ENCODE results near the gene CPNE9.

The CPNE9 gene

GRCh38 chr3:9692416-9692815 lies 11.2 kb upstream of the CPNE9 start:
- Histone ChIP-seq H3K36me3 (peaks cover 84 to 100% (median 92%) of the 10 kb centered on the region in 3 donors), H3K4me1 (no peaks in the 10 kb centered on the region), H3K27ac (no peak overlapping the region), H3K9me3 (no peaks in the 10 kb centered on the region), H3K4me3 (no peak overlapping the region), H3K27me3 (no peaks in the 10 kb centered on the region)
- intact Hi-C loops (cut with DNase I; ENCODE audit: low total_unique reads), result no loop called here
- DNase-seq, result no peak
- no peak for TF ChIP-seq CTCF (IDR thresholded peaks at IDR 0.05)

DNA sequence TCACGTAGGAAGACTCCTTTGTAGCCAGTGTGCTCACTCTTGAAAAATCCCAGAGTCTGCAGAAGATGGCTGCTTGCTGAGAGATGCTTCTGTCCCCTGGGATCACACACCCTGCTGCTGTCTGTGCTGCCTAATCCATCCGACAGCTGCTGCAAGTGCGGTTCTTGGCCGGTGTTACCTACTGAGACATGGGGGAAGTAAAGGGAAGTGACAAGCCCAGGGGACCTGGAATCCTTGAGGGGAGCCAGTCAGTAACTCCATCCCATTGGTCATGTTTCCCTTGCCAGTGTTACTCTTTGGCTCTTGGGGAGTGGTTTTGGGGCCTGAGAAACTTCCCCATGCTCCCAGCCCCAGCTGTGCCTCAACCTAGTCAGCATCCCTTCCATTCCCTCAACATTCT lies 8.3 kb upstream of the CPNE9 start:
- Histone ChIP-seq H3K27ac (no peak overlapping the region), H3K4me1 (no peaks in the 10 kb centered on the region), H3K9me3 (no peaks in the 10 kb centered on the region), H3K4me3 (no peak overlapping the region), H3K27me3 (no peaks in the 10 kb centered on the region), H3K36me3 (peaks cover 61 to 100% (median 92%) of the 10 kb centered on the region in 3 donors)
- intact Hi-C loops (cut with DNase I; ENCODE audit: low total_unique reads), result no loop called here
- no peak for DNase-seq
- no peak for TF ChIP-seq CTCF (IDR thresholded peaks at IDR 0.05)

GRCh38 chr3:9695746-9696145 lies 7.9 kb upstream of the CPNE9 start:
- TF ChIP-seq CTCF (IDR thresholded peaks at IDR 0.05), result no peak
- DNase-seq, result no peak
- H3K36me3 ChIP-seq, result peaks cover 57 to 100% (median 92%) of the 10 kb centered on the region in 3 donors
- intact Hi-C loops (cut with DNase I; ENCODE audit: low total_unique reads), result no loop called here
- H3K4me3 ChIP-seq, result no peak overlapping the region
- H3K4me1 ChIP-seq, result no peaks in the 10 kb centered on the region
- H3K9me3 ChIP-seq, result no peaks in the 10 kb centered on the region
- no peaks in the 10 kb centered on the region for H3K27me3 ChIP-seq
- H3K27ac ChIP-seq, result no peak overlapping the region

- intact Hi-C loops (cut with DNase I; ENCODE audit: low total_unique reads), result no loop called here
- DNase-seq, result no peak
- Histone ChIP-seq H3K4me1 (no peaks in the 10 kb centered on the region), H3K9me3 (no peaks in the 10 kb centered on the region), H3K4me3 (no peak overlapping the region), H3K27me3 (no peaks in the 10 kb centered on the region), H3K27ac (no peak overlapping the region), H3K36me3 (peaks cover 55 to 100% (median 90%) of the 10 kb centered on the region in 3 donors)
- no peak for TF ChIP-seq CTCF (IDR thresholded peaks at IDR 0.05)
These were observed 7.0 kb upstream of the CPNE9 start for GRCh38 chr3:9696480-9697220.

DNA sequence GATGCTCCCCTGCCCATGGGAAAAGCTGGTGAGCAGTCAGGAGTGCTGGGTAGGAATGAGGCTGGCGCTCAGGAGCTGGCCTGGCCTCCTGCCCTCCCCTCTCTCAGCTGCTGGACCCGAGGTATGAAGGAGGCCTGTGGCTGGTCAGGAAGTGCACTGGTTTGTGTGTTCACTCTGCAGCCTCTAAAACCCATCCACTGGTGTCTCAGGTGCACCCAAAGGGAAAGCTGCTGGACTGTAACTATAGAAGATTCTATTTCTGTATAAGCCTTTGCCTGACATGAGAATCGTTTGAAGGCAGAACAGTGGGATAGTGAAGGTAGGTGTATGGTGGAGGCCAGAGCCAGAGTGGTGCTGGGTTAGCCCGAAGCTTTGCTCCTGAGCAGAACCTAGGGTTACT lies 5.7 kb upstream of the CPNE9 start:
- no peak for TF ChIP-seq CTCF (IDR thresholded peaks at IDR 0.05)
- Histone ChIP-seq H3K27me3 (no peaks in the 10 kb centered on the region), H3K9me3 (no peaks in the 10 kb centered on the region), H3K27ac (no peak overlapping the region), H3K4me3 (no peak overlapping the region), H3K4me1 (no peaks in the 10 kb centered on the region), H3K36me3 (peaks cover 49 to 100% (median 88%) of the 10 kb centered on the region in 3 donors)
- no peak for DNase-seq
- intact Hi-C loops (cut with DNase I; ENCODE audit: low total_unique reads), result no loop called here

Data from tibial artery (tissue), 4 donors.